Large intestine (tissue), 3 donors: ENCODE measurements around the gene PCBP2. TPM values are rescaled to one million over a fixed set of nuclear protein-coding genes. Genes with fewer than 3 reads are reported as not detected.

Source experiments
- DNase-seq, 2 donors: peaks; one replicate each; pipeline versions ENCODE4 v3.0.0 to v3.0.0-alpha.2; 2013
- H3K27ac ChIP-seq: one replicate; pipeline ENCODE4 v1.5.1; 2013; ENCODE audit warnings: low read length
- H3K27me3 ChIP-seq: 2 replicates; pipeline ENCODE4 v1.6.1; 2013; ENCODE audit warnings: low read length; ENCODE audit not compliant: control insufficient read depth, insufficient read depth
- H3K36me3 ChIP-seq: 2 replicates; pipeline ENCODE4 v1.6.1; 2013; ENCODE audit warnings: low read length; ENCODE audit not compliant: control insufficient read depth, insufficient read depth
- H3K4me1 ChIP-seq: one replicate; pipeline ENCODE4 v1.6.1; 2013; ENCODE audit warnings: low read length; ENCODE audit not compliant: control insufficient read depth, insufficient read depth
- H3K4me3 ChIP-seq: one replicate; pipeline ENCODE4 v1.5.1; 2013; ENCODE audit warnings: low read length
- H3K9me3 ChIP-seq: one replicate; pipeline ENCODE4 v1.6.1; 2013; ENCODE audit warnings: mild to moderate bottlenecking, low read depth, low read length, moderate library complexity; ENCODE audit not compliant: control insufficient read depth
- WGBS: methylation state at CpG from one replicate; pipeline ENCODE4 v1.1.5; 2013; ENCODE audit warnings: low lambda C conversion rate; ENCODE audit not compliant: insufficient coverage; 5-methylcytosine and 5-hydroxymethylcytosine counted together
- polyA plus RNA-seq: library from polyadenylated mRNA; unstranded; fragments of 120-200 nt; gene quantifications from one replicate; pipeline ENCODE4 v1.2.1, GENCODE V29; 2013

Gene PCBP2
- polyA plus RNA-seq, 1 donor = 765 TPM

GRCh38 chr12:53492188-53492587 is 40.3 kb downstream of the PCBP2 start:
- no peak overlapping the region for H3K27ac ChIP-seq
- no peak for DNase-seq
- H3K4me3 ChIP-seq = peak overlapping the region; percentile 77
- peaks cover 39% of the 10 kb centered on the region for H3K4me1 ChIP-seq
- no peaks in the 10 kb centered on the region for H3K27me3 ChIP-seq
- no CpG with 5 or more reads among the region's 20 CpGs for WGBS
- no peaks in the 10 kb centered on the region for H3K9me3 ChIP-seq
- peaks cover 9% of the 10 kb centered on the region for H3K36me3 ChIP-seq

- H3K4me3 ChIP-seq = peak overlapping the region; percentile 77
- H3K36me3 ChIP-seq = peaks cover 2% of the 10 kb centered on the region
- peaks cover 40% of the 10 kb centered on the region for H3K4me1 ChIP-seq
- peak overlapping the region; percentile 87 for H3K27ac ChIP-seq
- DNase-seq = peak; percentile 93
- H3K9me3 ChIP-seq = no peaks in the 10 kb centered on the region
- 8% methylated on average over 4 of the region's 52 CpGs for WGBS
- H3K27me3 ChIP-seq = no peaks in the 10 kb centered on the region
Measured at GRCh38 chr12:53492830-53493609, 41.1 kb downstream of the PCBP2 start.

- Histone ChIP-seq H3K9me3 (no peaks in the 10 kb centered on the region), H3K27ac (peak overlapping the region; percentile 87), H3K36me3 (no peaks in the 10 kb centered on the region), H3K27me3 (no peaks in the 10 kb centered on the region), H3K4me3 (peak overlapping the region; percentile 77), H3K4me1 (peaks cover 45% of the 10 kb centered on the region)
- no peak for DNase-seq
- WGBS = no CpG with 5 or more reads among the region's 11 CpGs
Measured at GRCh38 chr12:53493610-53494391, 41.9 kb downstream of the PCBP2 start.

GRCh38 chr12:53495903-53496751 is 44.2 kb downstream of the PCBP2 start:
- peak overlapping the region; percentile 16 for H3K4me3 ChIP-seq
- H3K4me1 ChIP-seq = peaks cover 52% of the 10 kb centered on the region
- WGBS = no CpG with 5 or more reads among the region's 5 CpGs
- H3K36me3 ChIP-seq = no peaks in the 10 kb centered on the region
- peak; percentile 89 to 92 for DNase-seq
- peak overlapping the region; percentile 65 for H3K27ac ChIP-seq
- no peaks in the 10 kb centered on the region for H3K9me3 ChIP-seq
- H3K27me3 ChIP-seq = no peaks in the 10 kb centered on the region

- H3K4me3 ChIP-seq = peak overlapping the region; percentile 16
- peaks cover 54% of the 10 kb centered on the region for H3K4me1 ChIP-seq
- H3K27ac ChIP-seq = peak overlapping the region; percentile 21
- WGBS = no CpG with 5 or more reads among the region's 1 CpG
- H3K27me3 ChIP-seq = no peaks in the 10 kb centered on the region
- no peaks in the 10 kb centered on the region for H3K36me3 ChIP-seq
- H3K9me3 ChIP-seq = no peaks in the 10 kb centered on the region
- no peak for DNase-seq
Measured at GRCh38 chr12:53496752-53497032, 44.8 kb downstream of the PCBP2 start.

- no CpG with 5 or more reads among the region's 3 CpGs for WGBS
- no peak for DNase-seq
- Histone ChIP-seq H3K36me3 (no peaks in the 10 kb centered on the region), H3K27me3 (no peaks in the 10 kb centered on the region), H3K4me1 (peaks cover 56% of the 10 kb centered on the region), H3K4me3 (no peak overlapping the region), H3K27ac (no peak overlapping the region), H3K9me3 (no peaks in the 10 kb centered on the region)
Measured at GRCh38 chr12:53497461-53497860, 45.6 kb downstream of the PCBP2 start.

GRCh38 chr12:53498235-53498630 is 46.3 kb downstream of the PCBP2 start:
- peaks cover 54% of the 10 kb centered on the region for H3K4me1 ChIP-seq
- DNase-seq = no peak
- no peak overlapping the region for H3K4me3 ChIP-seq
- no CpG with 5 or more reads among the region's 2 CpGs for WGBS
- no peaks in the 10 kb centered on the region for H3K27me3 ChIP-seq
- no peak overlapping the region for H3K27ac ChIP-seq
- H3K9me3 ChIP-seq = no peaks in the 10 kb centered on the region
- peaks cover 3% of the 10 kb centered on the region for H3K36me3 ChIP-seq

GRCh38 chr12:53499266-53500141 is 47.6 kb downstream of the PCBP2 start, which contains the start of gene MAP3K12:
TSS of gene MAP3K12 (minus strand) at chr12:53499458. CDS start at chr12:53487391, 12,067 bp downstream.
- Histone ChIP-seq H3K4me3 (peak within 1 kb of the TSS; percentile 67), H3K9me3 (no peaks in the 10 kb centered on the region)
- WGBS = 6% methylated on average over 2 of the region's 51 CpGs

GRCh38 chr12:53500142-53500775 is 48.4 kb downstream of the PCBP2 start:
- peak; percentile 77 to 82 for DNase-seq
- Histone ChIP-seq H3K4me3 (peak overlapping the region; percentile 67), H3K4me1 (peaks cover 40% of the 10 kb centered on the region), H3K9me3 (no peaks in the 10 kb centered on the region), H3K27me3 (no peaks in the 10 kb centered on the region), H3K36me3 (peaks cover 22% of the 10 kb centered on the region), H3K27ac (peak overlapping the region; percentile 90)
- no CpG with 5 or more reads among the region's 17 CpGs for WGBS

More at GRCh38 chr12:53499266-53500141, 47.6 kb downstream of the PCBP2 start, which contains the start of gene MAP3K12:
- Histone ChIP-seq H3K36me3 (peaks cover 15% of the 10 kb centered on the region), H3K27me3 (no peaks in the 10 kb centered on the region), H3K27ac (peak within 1 kb of the TSS; percentile 90), H3K4me1 (peaks cover 41% of the 10 kb centered on the region)
- DNase-seq = peak; percentile 50 to 62
